ENCODE data around the gene CELSR2. TPM values are rescaled to one million over a fixed set of nuclear protein-coding genes. Genes with fewer than 3 reads are reported as not detected.

The CELSR2 gene
- polyA plus RNA-seq, 3 donors = 0.67 to 2.3 (median 0.94) TPM

DNA sequence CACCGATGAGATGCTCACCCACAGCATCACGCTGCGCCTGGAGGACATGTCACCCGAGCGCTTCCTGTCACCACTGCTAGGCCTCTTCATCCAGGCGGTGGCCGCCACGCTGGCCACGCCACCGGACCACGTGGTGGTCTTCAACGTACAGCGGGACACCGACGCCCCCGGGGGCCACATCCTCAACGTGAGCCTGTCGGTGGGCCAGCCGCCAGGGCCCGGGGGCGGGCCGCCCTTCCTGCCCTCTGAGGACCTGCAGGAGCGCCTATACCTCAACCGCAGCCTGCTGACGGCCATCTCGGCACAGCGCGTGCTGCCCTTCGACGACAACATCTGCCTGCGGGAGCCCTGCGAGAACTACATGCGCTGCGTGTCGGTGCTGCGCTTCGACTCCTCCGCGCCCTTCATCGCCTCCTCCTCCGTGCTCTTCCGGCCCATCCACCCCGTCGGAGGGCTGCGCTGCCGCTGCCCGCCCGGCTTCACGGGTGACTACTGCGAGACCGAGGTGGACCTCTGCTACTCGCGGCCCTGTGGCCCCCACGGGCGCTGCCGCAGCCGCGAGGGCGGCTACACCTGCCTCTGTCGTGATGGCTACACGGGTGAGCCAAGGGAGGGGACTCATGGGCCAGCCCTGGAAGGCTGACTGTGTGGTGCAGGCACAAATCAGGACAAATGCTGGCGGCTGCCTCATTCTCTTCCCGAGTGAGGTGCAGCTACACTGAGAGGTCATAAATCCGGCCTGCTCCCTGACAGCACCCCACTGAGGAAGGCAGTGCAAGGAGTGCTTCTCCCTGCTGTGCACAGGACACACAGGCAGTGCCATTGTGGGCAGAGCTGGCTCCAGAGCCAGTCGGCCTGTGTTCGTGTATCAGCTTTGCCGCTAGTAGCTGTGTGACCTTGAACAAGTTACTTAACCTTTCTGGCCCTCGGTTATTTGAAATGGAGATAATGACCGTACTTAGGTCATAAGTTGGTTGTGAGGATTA, 9.4 kb downstream of the CELSR2 start:
- WGBS, 3 donors = 89 to 93% (median 92%) methylated on average over 58 to 69 of the region's 69 CpGs
- no peak overlapping the region for H3K27ac ChIP-seq (ENCODE audit: low read depth, low read length)

- no peak overlapping the region for H3K27ac ChIP-seq (ENCODE audit: low read depth, low read length)
- WGBS, 3 donors = 79 to 82% (median 80%) methylated on average over 7 of the region's 7 CpGs
Measured at GRCh38 chr1:109259674-109260557, 10.6 kb downstream of the CELSR2 start.

DNA sequence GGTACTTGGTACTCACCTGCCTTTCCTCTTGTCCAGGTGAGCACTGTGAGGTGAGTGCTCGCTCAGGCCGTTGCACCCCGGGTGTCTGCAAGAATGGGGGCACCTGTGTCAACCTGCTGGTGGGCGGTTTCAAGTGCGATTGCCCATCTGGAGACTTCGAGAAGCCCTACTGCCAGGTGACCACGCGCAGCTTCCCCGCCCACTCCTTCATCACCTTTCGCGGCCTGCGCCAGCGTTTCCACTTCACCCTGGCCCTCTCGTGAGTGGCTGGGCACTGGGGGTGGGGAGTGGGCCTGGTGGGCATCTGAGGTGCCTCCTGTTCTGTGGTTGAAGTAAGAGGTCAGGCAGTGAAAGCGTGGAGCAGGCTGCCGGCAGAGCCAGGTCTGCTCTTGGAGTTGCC, 11.7 kb downstream of the CELSR2 start:
- 93 to 94% (median 94%) methylated on average over 16 of the region's 16 CpGs for WGBS, 3 donors
- H3K27ac ChIP-seq (ENCODE audit: low read depth, low read length) = no peak overlapping the region

DNA sequence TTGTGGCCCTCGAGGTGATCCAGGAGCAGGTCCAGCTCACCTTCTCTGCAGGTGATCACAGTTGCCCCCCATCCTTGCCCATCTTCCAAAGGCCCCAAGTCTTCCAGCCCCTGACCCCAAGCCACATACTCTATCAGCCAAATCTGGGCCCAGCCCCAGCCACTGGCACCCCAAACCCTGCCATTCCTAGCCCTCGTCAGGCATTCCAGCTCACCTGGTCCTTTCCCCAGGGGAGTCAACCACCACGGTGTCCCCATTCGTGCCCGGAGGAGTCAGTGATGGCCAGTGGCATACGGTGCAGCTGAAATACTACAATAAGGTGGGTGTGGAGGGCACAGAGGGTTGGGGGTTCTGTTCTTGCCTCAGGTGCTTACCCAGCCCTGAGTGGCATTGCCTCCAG, 12.2 kb downstream of the CELSR2 start:
- no peak overlapping the region for H3K27ac ChIP-seq (ENCODE audit: low read depth, low read length)
- WGBS, 3 donors = 87 to 91% (median 89%) methylated on average over 6 of the region's 6 CpGs

GRCh38 chr1:109262231-109263055, 13.1 kb downstream of the CELSR2 start:
- no peak overlapping the region for H3K27ac ChIP-seq (ENCODE audit: low read depth, low read length)
- WGBS, 3 donors = 89 to 91% (median 89%) methylated on average over 22 of the region's 22 CpGs

- 68 to 81% (median 69%) methylated on average over 12 of the region's 12 CpGs for WGBS, 3 donors
- H3K27ac ChIP-seq (ENCODE audit: low read depth, low read length) = no peak overlapping the region
Measured at GRCh38 chr1:109263234-109263596, 13.9 kb downstream of the CELSR2 start.

DNA sequence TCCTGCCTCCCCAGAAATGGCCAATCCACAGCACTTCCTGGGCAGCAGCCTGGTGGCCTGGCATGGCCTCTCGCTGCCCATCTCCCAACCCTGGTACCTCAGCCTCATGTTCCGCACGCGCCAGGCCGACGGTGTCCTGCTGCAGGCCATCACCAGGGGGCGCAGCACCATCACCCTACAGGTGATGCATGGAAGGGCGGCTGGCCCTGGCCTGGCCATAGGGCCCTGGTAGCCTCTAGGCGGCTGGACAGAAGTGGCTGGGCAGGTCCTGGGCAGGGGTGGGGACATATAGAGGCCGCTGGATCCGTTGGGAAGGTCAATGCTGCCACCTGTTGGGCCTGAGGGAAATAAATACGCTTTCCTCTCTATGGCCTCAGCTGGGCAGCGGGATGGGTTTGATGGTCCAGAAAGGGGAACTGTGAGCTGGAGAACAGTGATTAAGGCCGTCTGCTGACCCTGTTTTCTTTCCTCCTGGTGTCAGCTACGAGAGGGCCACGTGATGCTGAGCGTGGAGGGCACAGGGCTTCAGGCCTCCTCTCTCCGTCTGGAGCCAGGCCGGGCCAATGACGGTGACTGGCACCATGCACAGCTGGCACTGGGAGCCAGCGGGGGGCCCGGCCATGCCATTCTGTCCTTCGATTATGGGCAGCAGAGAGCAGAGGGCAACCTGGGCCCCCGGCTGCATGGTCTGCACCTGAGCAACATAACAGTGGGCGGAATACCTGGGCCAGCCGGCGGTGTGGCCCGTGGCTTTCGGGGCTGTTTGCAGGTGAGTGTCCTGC, 14.4 kb downstream of the CELSR2 start:
- H3K27ac ChIP-seq (ENCODE audit: low read depth, low read length) = no peak overlapping the region
- 41 to 56% (median 54%) methylated on average over 29 of the region's 29 CpGs for WGBS, 3 donors

GRCh38 chr1:109264379-109264755, 15.0 kb downstream of the CELSR2 start:
- WGBS, 3 donors = 75 to 77% (median 76%) methylated on average over 9 of the region's 9 CpGs
- no peak overlapping the region for H3K27ac ChIP-seq (ENCODE audit: low read depth, low read length)

DNA sequence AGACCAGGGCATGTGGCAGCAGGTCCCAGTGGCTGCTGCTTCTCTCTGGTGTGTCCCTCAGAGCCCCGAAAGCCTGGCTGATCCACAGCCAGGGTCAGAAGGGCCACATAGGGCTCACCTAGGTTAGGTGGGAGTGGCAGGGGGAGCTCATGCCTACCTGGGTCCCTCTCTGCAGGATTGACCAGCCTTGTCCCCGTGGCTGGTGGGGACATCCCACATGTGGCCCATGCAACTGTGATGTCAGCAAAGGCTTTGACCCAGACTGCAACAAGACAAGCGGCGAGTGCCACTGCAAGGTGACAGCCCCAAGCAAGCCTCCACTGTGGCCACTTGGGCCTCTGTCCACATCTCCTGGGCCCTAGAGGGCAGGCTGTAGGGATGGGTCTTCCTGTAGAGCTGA, 15.7 kb downstream of the CELSR2 start:
- 89 to 95% (median 91%) methylated on average over 4 of the region's 4 CpGs for WGBS, 3 donors
- no peak overlapping the region for H3K27ac ChIP-seq (ENCODE audit: low read depth, low read length)

DNA sequence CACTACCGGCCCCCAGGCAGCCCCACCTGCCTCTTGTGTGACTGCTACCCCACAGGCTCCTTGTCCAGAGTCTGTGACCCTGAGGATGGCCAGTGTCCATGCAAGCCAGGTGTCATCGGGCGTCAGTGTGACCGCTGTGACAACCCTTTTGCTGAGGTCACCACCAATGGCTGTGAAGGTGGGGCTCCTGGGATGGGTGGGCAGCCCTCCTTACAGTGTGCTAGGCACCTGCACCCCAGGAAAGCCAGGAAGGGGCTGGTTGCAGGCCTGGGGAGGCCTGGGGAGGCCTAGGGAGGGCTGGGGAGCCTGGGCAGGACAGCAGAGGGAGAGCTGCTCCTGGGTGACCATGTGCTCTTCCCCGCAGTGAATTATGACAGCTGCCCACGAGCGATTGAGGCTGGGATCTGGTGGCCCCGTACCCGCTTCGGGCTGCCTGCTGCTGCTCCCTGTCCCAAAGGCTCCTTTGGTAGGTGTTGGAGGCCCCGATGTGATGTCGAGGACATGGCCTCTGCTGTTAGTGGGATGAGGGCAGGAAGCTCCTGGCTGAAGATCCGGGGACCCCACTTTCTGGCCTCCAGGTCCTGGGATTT, 16.5 kb downstream of the CELSR2 start:
- 92 to 93% (median 92%) methylated on average over 13 of the region's 13 CpGs for WGBS, 3 donors
- H3K27ac ChIP-seq (ENCODE audit: low read depth, low read length) = no peak overlapping the region

DNA sequence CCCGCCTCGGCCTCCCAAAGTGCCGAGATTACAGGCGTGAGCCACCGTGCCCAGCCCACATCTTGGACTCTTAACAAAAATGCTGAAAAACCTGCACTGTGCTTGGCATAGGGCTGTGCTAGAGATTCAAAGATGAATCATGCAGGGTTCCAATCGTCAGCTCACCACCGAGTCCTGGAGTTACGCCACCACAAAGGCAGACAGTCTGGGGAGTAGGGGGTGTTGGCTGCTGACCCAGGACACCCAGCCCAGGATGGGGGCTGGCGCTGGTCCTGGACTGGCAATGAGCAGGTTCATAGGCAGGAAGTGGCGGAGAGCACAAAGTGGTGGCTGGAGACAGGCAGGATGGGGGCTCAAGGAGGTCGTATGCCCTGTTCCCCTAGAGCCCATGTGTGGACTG, 17.6 kb downstream of the CELSR2 start:
- H3K27ac ChIP-seq (ENCODE audit: low read depth, low read length) = no peak overlapping the region
- WGBS, 3 donors = 77 to 86% (median 82%) methylated on average over 11 of the region's 11 CpGs

GRCh38 chr1:109267743-109268300, 18.5 kb downstream of the CELSR2 start:
- 87 to 93% (median 91%) methylated on average over 17 of the region's 17 CpGs for WGBS, 3 donors
- no peak overlapping the region for H3K27ac ChIP-seq (ENCODE audit: low read depth, low read length)

DNA sequence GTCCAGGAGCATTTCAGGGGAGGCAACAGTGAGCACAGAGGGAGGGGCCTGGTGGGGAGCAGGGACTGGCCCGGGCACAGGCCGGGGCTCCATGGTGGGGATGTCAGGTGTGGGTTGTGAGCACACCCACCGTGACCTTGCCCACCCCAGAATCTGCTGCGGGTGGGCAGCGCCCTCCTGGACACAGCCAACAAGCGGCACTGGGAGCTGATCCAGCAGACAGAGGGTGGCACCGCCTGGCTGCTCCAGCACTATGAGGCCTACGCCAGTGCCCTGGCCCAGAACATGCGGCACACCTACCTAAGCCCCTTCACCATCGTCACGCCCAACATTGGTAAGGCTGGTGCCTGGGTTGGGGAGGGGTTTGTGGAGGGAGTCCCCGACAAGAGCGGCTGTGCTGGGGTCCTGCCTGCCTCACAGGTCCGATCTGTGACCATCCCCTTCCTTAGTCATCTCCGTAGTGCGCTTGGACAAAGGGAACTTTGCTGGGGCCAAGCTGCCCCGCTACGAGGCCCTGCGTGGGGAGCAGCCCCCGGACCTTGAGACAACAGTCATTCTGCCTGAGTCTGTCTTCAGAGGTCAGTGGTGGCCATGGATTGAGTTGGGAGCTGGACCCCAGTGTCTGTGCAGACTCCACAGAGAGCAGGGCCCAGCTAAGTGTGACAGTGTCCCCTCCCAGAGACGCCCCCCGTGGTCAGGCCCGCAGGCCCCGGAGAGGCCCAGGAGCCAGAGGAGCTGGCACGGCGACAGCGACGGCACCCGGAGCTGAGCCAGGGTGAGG, 19.3 kb downstream of the CELSR2 start:
- no peak overlapping the region for H3K27ac ChIP-seq (ENCODE audit: low read depth, low read length)
- WGBS, 3 donors = 91 to 95% (median 93%) methylated on average over 29 of the region's 29 CpGs

GRCh38 chr1:109269212-109269980, 20.1 kb downstream of the CELSR2 start:
- H3K27ac ChIP-seq (ENCODE audit: low read depth, low read length) = no peak overlapping the region
- 92% methylated on average over 33 of the region's 33 CpGs for WGBS, 3 donors

DNA sequence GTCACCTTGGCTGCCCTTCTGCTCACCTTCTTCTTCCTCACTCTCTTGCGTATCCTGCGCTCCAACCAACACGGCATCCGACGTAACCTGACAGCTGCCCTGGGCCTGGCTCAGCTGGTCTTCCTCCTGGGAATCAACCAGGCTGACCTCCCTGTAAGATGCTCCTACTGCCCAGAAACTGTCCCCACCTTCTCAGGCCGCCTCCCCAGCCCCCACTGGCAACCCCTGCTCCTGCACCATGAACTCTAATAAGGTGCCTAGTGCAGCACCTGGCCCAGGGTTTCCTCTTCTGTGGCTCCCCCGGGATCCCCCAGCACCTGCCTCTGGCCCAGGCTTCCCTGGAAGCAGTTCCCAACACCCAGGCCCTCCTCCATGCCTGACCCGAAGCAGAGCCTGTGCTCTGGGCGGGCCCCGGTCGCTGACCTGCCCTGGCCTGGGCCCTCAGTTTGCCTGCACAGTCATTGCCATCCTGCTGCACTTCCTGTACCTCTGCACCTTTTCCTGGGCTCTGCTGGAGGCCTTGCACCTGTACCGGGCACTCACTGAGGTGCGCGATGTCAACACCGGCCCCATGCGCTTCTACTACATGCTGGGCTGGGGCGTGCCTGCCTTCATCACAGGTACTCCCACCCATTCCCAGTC, 20.8 kb downstream of the CELSR2 start:
- WGBS, 3 donors = 90 to 95% (median 94%) methylated on average over 17 of the region's 17 CpGs

More for the DNA sequence above, 20.8 kb downstream of the CELSR2 start:
- H3K27ac ChIP-seq (ENCODE audit: low read depth, low read length) = no peak overlapping the region
